Upper lobe of right lung (tissue), 1 donor: ENCODE measurements around the gene ARFGEF3. TPM values are rescaled to one million over a fixed set of nuclear protein-coding genes. Genes with fewer than 3 reads are reported as not detected.
"Not testable (repeated sequence)": the region's sequence is repeated elsewhere in the genome, so short reads cannot be mapped to it uniquely, and the experiment has no call there.

Experiments
- ATAC-seq: fragments of 200-7000 bp; cut with Tn5 transposase; one replicate; pipeline ENCODE4 v1.9.1; 2020; ENCODE audit warnings: mild to moderate bottlenecking, moderate library complexity
- DNase-seq: peaks from one replicate; pipeline ENCODE4 v3.0.0-alpha.2; 2020
- H3K27ac ChIP-seq: fragments of 200-600 bp; one replicate; pipeline ENCODE4 v1.8.0; 2022
- H3K27me3 ChIP-seq: fragments of 200-600 bp; one replicate; pipeline ENCODE4 v1.8.0; 2022; ENCODE audit warnings: mild to moderate bottlenecking
- H3K36me3 ChIP-seq: fragments of 200-600 bp; one replicate; pipeline ENCODE4 v1.8.0; 2022
- H3K4me1 ChIP-seq: fragments of 200-600 bp; one replicate; pipeline ENCODE4 v1.8.0; 2022
- H3K4me3 ChIP-seq: fragments of 200-600 bp; one replicate; pipeline ENCODE4 v1.8.0; 2022; ENCODE audit warnings: mild to moderate bottlenecking
- H3K9me3 ChIP-seq: fragments of 200-600 bp; one replicate; pipeline ENCODE4 v1.8.0; 2022
- CTCF ChIP-seq: fragments of 200-600 bp; IDR thresholded peaks from one replicate; pipeline ENCODE4 v1.8.0; 2022; ENCODE audit warnings: antibody characterized with exemption
- intact Hi-C: fragments of 100-400 bp; cut with DNase I; formaldehyde crosslinking; loops from one replicate; pipeline ENCODE4 v1.11.0; 2022
- total RNA-seq: library from RNA; stranded (reverse); fragmentation: NEBNext Ultra II Directional; extraction: Animal tissue kit (Norgen Biotek cat#: 25700); gene quantifications from one replicate; pipeline ENCODE4 v1.2.1, GENCODE V29; 2021
- donor health status: DM: no; HTN: yes; CAD: no; lungs with severe emphysema.

ARFGEF3 gene
- total RNA-seq, 1 donor from 2014 or later, result 27.2 TPM

GRCh38 chr6:138345565-138346285 lies 184.0 kb downstream of the ARFGEF3 start:
- DNase-seq (no peak), ATAC-seq (no peak)
- H3K27ac ChIP-seq, result no peak overlapping the region
- intact Hi-C loops, result no loop called here
- no peak for TF ChIP-seq CTCF
- H3K36me3 ChIP-seq, result no peaks in the 10 kb centered on the region
- no peaks in the 10 kb centered on the region for H3K27me3 ChIP-seq
- no peak overlapping the region for H3K4me3 ChIP-seq
- no peaks in the 10 kb centered on the region for H3K4me1 ChIP-seq
- no peaks in the 10 kb centered on the region for H3K9me3 ChIP-seq

- DNase-seq, result no peak
- intact Hi-C loops, result no loop called here
Observed at GRCh38 chr6:138346302-138347195, 184.8 kb downstream of the ARFGEF3 start.

GRCh38 chr6:138347864-138348263 lies 186.1 kb downstream of the ARFGEF3 start:
- no peaks in the 10 kb centered on the region for H3K27me3 ChIP-seq
- TF ChIP-seq CTCF, result no peak
- H3K4me3 ChIP-seq, result no peak overlapping the region
- H3K4me1 ChIP-seq, result no peaks in the 10 kb centered on the region
- intact Hi-C loops, result no loop called here
- no peak overlapping the region for H3K27ac ChIP-seq
- DNase-seq (no peak), ATAC-seq (no peak)
- H3K36me3 ChIP-seq, result no peaks in the 10 kb centered on the region
- H3K9me3 ChIP-seq, result no peaks in the 10 kb centered on the region

More at GRCh38 chr6:138346302-138347195, 184.8 kb downstream of the ARFGEF3 start:
- Histone ChIP-seq H3K27me3 (no peaks in the 10 kb centered on the region), H3K9me3 (no peaks in the 10 kb centered on the region), H3K4me1 (no peaks in the 10 kb centered on the region), H3K27ac (no peak overlapping the region), H3K36me3 (no peaks in the 10 kb centered on the region), H3K4me3 (no peak overlapping the region)
- ATAC-seq, result no peak
- TF ChIP-seq CTCF, result no peak

- Histone ChIP-seq H3K27ac (no peak overlapping the region), H3K27me3 (no peaks in the 10 kb centered on the region), H3K36me3 (no peaks in the 10 kb centered on the region), H3K4me3 (no peak overlapping the region), H3K4me1 (no peaks in the 10 kb centered on the region), H3K9me3 (no peaks in the 10 kb centered on the region)
- no peak for ATAC-seq
- TF ChIP-seq CTCF, result no peak
- DNase-seq, result no peak
- intact Hi-C loops, result no loop called here
Observed at GRCh38 chr6:138349891-138350290, 188.2 kb downstream of the ARFGEF3 start.

GRCh38 chr6:138357928-138358327 lies 196.2 kb downstream of the ARFGEF3 start:
- Histone ChIP-seq H3K4me3 (no peak overlapping the region), H3K27me3 (no peaks in the 10 kb centered on the region), H3K4me1 (no peaks in the 10 kb centered on the region), H3K27ac (no peak overlapping the region), H3K36me3 (no peaks in the 10 kb centered on the region), H3K9me3 (no peaks in the 10 kb centered on the region)
- ATAC-seq (no peak), DNase-seq (no peak)
- TF ChIP-seq CTCF, result no peak
- intact Hi-C loops, result no loop called here

GRCh38 chr6:138368684-138369083 lies 206.9 kb downstream of the ARFGEF3 start:
- ATAC-seq, H3K36me3 ChIP-seq, H3K4me1 ChIP-seq, intact Hi-C loops, H3K27ac ChIP-seq, H3K9me3 ChIP-seq, H3K27me3 ChIP-seq, DNase-seq, H3K4me3 ChIP-seq: not testable (repeated sequence)
